IMR-90 (cell line): ENCODE results near the gene PRR5L.

Experiments used
- BHLHE40 ChIP-seq: fragments of 150-350 bp; IDR thresholded peaks from 2 replicates; pipeline ENCODE4 v1.6.1; 2016; ENCODE audit warnings: mild to moderate bottlenecking, low read depth, low read length
- CHD1 ChIP-seq: IDR thresholded peaks from 2 replicates; pipeline ENCODE4 v1.6.1; 2012; ENCODE audit warnings: low read depth, low read length, improper control_type of control experiment
- ELK1 ChIP-seq: fragments of 150-350 bp; IDR thresholded peaks from 2 replicates; pipeline ENCODE4 v1.6.1; 2016; ENCODE audit warnings: low read depth, mild to moderate bottlenecking, low read length, moderate library complexity, borderline replicate concordance
- MXI1 ChIP-seq: IDR thresholded peaks from 2 replicates; pipeline ENCODE4 v1.6.1; 2012; ENCODE audit warnings: low read depth, mild to moderate bottlenecking, low read length, moderate library complexity, borderline replicate concordance
- POLR2A ChIP-seq: IDR thresholded peaks from 2 replicates; pipeline ENCODE4 v1.6.1; 2012; ENCODE audit warnings: mild to moderate bottlenecking, low read depth, low read length
- RAD21 ChIP-seq: IDR thresholded peaks from 2 replicates; pipeline ENCODE4 v1.6.1; 2012; ENCODE audit warnings: low read length, improper control_type of control experiment
- RCOR1 ChIP-seq: IDR thresholded peaks from 2 replicates; pipeline ENCODE4 v1.6.1; 2012; ENCODE audit warnings: mild to moderate bottlenecking, low read length, improper control_type of control experiment; ENCODE audit not compliant: insufficient replicate concordance
- SMC3 ChIP-seq: fragments of 150-350 bp; IDR thresholded peaks from 2 replicates; pipeline ENCODE4 v1.6.1; 2016; ENCODE audit warnings: low read depth, mild to moderate bottlenecking, antibody characterized with exemption, low read length, moderate library complexity
- TF ChIP-seq, protein P1 (sequence below): conservative IDR thresholded peaks from 2 replicates; pipeline ENCODE4 v1.5.1; 2012; ENCODE audit warnings: mild to moderate bottlenecking, low read depth, low read length, improper control_type of control experiment
- TF ChIP-seq, protein P2 (sequence below): fragments of 150-350 bp; IDR thresholded peaks from 2 replicates; pipeline ENCODE4 v1.6.1; 2017; ENCODE audit warnings: mild to moderate bottlenecking, antibody characterized with exemption, low read length, low read depth

DNA sequence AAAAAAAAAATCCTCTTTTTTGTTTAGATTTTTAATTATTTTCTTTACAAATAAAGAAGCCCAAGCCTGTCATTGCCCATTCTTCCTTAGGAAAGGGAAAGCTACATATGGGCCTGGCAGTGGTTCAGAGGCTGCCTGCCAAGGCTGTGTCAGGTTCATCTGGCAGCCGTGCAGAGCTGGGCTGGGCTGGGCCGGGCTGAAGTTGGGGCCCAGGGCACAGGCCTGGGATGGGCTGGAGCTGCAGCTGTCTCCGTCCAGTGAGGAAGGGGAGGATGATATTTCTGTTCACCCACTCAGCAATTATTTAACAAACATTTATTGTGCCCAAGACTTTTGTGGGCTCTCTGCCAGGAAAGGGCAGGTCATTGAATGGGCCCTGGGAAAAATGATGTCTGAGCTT, 4.6 kb downstream of the PRR5L start:
- TF ChIP-seq POLR2A = no peak
- TF ChIP-seq, protein P1, sequence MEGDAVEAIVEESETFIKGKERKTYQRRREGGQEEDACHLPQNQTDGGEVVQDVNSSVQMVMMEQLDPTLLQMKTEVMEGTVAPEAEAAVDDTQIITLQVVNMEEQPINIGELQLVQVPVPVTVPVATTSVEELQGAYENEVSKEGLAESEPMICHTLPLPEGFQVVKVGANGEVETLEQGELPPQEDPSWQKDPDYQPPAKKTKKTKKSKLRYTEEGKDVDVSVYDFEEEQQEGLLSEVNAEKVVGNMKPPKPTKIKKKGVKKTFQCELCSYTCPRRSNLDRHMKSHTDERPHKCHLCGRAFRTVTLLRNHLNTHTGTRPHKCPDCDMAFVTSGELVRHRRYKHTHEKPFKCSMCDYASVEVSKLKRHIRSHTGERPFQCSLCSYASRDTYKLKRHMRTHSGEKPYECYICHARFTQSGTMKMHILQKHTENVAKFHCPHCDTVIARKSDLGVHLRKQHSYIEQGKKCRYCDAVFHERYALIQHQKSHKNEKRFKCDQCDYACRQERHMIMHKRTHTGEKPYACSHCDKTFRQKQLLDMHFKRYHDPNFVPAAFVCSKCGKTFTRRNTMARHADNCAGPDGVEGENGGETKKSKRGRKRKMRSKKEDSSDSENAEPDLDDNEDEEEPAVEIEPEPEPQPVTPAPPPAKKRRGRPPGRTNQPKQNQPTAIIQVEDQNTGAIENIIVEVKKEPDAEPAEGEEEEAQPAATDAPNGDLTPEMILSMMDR = no peak
- no peak for TF ChIP-seq RCOR1
- no peak for TF ChIP-seq BHLHE40
- no peak for TF ChIP-seq RAD21
- TF ChIP-seq CHD1 = no peak
- no peak for TF ChIP-seq MXI1
- no peak for TF ChIP-seq SMC3
- no peak for TF ChIP-seq ELK1
- TF ChIP-seq, protein P2, sequence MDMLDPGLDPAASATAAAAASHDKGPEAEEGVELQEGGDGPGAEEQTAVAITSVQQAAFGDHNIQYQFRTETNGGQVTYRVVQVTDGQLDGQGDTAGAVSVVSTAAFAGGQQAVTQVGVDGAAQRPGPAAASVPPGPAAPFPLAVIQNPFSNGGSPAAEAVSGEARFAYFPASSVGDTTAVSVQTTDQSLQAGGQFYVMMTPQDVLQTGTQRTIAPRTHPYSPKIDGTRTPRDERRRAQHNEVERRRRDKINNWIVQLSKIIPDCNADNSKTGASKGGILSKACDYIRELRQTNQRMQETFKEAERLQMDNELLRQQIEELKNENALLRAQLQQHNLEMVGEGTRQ = no peak
